ENCODE data around the gene KCNIP3.

Gene KCNIP3

GRCh38 chr2:95372216-95372829 is 75.2 kb downstream of the KCNIP3 start:
- Mint-ChIP-seq H3K9me3 (no peaks in the 10 kb centered on the region), H3K27me3 (ENCODE audit: low read depth) (no peaks in the 10 kb centered on the region), H3K36me3 (ENCODE audit: low read depth) (no peaks in the 10 kb centered on the region), H3K27ac (no peak overlapping the region), H3K4me3 (no peak overlapping the region), H3K4me1 (peaks cover 5% of the 10 kb centered on the region)
- no peak for TF ChIP-seq CTCF (IDR thresholded peaks at IDR 0.05; ENCODE audit: unreplicated experiment in 3 of 3)

- no peaks in the 10 kb centered on the region for H3K27me3 Mint-ChIP-seq (ENCODE audit: low read depth)
- peaks cover 5% of the 10 kb centered on the region for H3K4me1 Mint-ChIP-seq
- H3K27ac Mint-ChIP-seq, result no peak overlapping the region
- no peaks in the 10 kb centered on the region for H3K36me3 Mint-ChIP-seq (ENCODE audit: low read depth)
- H3K9me3 Mint-ChIP-seq, result no peaks in the 10 kb centered on the region
- no peak overlapping the region for H3K4me3 Mint-ChIP-seq
- TF ChIP-seq CTCF (IDR thresholded peaks at IDR 0.05; ENCODE audit: unreplicated experiment in 3 of 3), result no peak
Measured at GRCh38 chr2:95372845-95373244, 75.7 kb downstream of the KCNIP3 start.

- H3K27ac Mint-ChIP-seq, result no peak overlapping the region
- H3K36me3 Mint-ChIP-seq (ENCODE audit: low read depth), result no peaks in the 10 kb centered on the region
- peaks cover 5% of the 10 kb centered on the region for H3K4me1 Mint-ChIP-seq
- no peak for TF ChIP-seq CTCF (IDR thresholded peaks at IDR 0.05; ENCODE audit: unreplicated experiment in 3 of 3)
- H3K27me3 Mint-ChIP-seq (ENCODE audit: low read depth), result no peaks in the 10 kb centered on the region
- H3K9me3 Mint-ChIP-seq, result no peaks in the 10 kb centered on the region
- H3K4me3 Mint-ChIP-seq, result no peak overlapping the region
Measured at GRCh38 chr2:95374029-95374428, 76.9 kb downstream of the KCNIP3 start.

DNA sequence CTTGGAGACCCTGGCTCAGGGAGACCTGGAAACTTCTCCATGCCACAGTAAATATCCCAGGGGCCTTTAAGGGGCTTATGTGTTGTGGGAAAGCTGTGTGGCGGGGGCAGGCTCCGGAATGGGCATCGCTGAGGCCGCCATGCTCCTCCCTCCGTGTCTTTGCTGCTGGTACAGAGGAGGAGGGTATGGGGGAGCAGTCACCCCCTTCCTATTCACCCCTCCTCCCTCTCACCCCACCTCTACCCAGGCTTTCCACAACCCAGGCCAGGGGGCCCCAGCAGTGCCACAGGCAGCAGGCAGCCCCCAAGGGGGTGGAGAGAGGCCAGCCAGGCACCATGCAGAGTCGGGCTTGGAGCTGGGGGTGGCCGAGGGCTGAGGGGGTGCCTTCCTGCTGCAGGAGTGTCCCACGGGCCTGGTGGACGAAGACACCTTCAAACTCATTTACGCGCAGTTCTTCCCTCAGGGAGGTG is 77.3 kb downstream of the KCNIP3 start:
- Mint-ChIP-seq H3K36me3 (ENCODE audit: low read depth) (no peaks in the 10 kb centered on the region), H3K27me3 (ENCODE audit: low read depth) (peaks cover under 1% of the 10 kb centered on the region), H3K9me3 (no peaks in the 10 kb centered on the region), H3K27ac (no peak overlapping the region), H3K4me3 (no peak overlapping the region), H3K4me1 (peaks cover 5% of the 10 kb centered on the region)
- TF ChIP-seq CTCF (IDR thresholded peaks at IDR 0.05; ENCODE audit: unreplicated experiment in 3 of 3), result no peak

DNA sequence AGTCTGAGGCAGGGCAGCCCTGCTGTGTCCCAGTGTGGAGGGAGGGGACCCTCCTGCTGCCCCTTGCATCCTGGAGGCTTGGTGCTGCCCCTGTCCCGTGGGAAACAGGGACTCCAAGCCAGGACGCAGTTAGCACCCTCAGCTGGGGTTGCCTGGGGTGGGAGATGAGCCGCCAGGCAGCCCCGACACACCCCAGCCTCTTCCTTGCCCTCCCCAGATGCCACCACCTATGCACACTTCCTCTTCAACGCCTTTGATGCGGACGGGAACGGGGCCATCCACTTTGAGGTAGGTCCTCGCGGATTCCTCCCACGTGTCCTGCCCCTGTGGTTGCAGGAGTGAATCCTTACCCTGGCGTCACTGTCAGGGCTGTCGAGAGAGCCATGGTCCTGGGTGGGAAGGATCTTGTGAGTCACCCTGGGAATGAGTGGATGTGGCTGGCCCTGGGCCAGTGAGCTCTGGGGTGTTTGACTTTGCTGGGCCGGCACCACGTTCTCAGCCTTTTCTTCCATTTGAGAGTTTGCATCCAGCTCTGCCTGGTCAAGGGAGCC is 77.8 kb downstream of the KCNIP3 start:
- Mint-ChIP-seq H3K27me3 (ENCODE audit: low read depth) (peaks cover 3% of the 10 kb centered on the region), H3K27ac (no peak overlapping the region), H3K9me3 (no peaks in the 10 kb centered on the region), H3K36me3 (ENCODE audit: low read depth) (no peaks in the 10 kb centered on the region), H3K4me3 (no peak overlapping the region), H3K4me1 (peaks cover 5% of the 10 kb centered on the region)
- no peak for TF ChIP-seq CTCF (IDR thresholded peaks at IDR 0.05; ENCODE audit: unreplicated experiment in 3 of 3)

All from nephron (organoid).